NK-92 treated with Interleukin-12 subunit alpha and Interleukin-12 subunit beta, amount 100 ng/mL, for 24 hours (cell line): ENCODE results near the gene MDFI.

Experiments used
- DNase-seq: peaks from one replicate; lab custom pipeline; 2025; lab: John Stamatoyannopoulos, UW

MDFI gene, protein sequence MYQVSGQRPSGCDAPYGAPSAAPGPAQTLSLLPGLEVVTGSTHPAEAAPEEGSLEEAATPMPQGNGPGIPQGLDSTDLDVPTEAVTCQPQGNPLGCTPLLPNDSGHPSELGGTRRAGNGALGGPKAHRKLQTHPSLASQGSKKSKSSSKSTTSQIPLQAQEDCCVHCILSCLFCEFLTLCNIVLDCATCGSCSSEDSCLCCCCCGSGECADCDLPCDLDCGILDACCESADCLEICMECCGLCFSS

DNA sequence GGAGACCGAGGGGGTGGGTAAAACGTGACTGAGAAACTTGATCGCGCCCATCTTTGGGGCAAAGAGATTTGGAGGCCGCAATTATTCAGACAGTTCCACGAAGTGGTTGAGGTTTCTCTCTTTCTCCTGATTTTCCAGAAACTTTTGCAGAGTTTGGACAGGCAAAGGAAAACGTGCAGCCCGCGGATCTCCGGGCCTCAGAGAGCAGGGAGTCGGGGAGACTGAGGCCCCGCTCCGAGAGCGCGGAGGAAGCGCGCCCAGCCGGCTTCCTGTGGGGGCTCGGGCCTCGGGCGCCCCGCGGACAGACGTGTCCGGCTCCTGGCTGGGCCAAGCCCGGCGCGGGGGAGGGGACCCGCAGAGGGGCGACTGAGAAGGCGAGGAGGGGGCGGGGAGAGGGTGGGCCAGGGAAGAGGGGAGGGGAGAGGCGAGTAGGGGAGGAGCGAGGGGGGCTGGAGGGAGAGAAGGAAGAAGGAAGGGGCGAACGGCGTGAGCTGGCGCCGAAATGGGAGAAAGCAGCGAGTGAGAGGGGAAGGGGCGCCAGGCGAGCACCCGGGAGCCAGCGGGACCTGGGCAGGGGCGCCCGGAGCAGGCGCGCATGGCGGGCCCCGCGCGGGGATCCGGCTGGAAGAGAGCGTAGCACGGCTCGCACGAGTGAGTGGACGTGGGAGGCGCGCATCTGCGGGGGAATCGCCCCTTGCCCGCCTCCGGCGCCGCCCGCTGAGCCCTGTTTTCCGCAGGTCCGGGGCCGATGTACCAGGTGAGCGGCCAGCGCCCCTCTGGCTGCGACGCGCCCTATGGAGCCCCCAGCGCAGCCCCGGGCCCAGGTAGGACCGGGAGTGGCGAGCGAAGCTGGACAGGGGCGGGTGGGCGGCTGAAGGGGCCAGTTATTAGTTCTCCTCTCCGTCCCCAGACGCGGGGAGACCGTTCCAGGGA lies at the start of gene MDFI:
Gene MDFI, plus strand, starts transcription at position 467 of the 933 bp plus-strand sequence. Its CDS starts 282 bp downstream, at position 749.
- DNase-seq = no peak

DNA sequence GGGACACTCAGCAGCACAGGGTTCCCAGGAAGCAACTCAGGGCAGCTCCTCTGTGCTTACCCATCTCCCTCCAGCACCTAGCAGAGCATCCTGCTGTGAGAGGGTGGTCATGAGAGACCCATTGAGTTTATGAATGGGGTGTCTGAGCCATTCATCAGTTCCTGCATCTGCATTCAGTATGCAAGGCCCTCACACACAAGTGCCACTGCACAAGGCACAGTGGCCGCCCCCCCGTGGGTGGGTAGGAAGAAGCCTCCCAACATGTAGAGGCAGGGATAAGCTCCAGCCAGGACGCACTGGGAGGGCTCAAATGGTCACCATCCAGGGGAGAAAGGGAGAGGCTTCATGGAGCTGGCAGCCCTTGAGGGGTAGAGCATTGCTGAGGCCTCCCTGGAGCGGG lies 49.0 kb upstream of the MDFI start:
- no peak for DNase-seq

DNA sequence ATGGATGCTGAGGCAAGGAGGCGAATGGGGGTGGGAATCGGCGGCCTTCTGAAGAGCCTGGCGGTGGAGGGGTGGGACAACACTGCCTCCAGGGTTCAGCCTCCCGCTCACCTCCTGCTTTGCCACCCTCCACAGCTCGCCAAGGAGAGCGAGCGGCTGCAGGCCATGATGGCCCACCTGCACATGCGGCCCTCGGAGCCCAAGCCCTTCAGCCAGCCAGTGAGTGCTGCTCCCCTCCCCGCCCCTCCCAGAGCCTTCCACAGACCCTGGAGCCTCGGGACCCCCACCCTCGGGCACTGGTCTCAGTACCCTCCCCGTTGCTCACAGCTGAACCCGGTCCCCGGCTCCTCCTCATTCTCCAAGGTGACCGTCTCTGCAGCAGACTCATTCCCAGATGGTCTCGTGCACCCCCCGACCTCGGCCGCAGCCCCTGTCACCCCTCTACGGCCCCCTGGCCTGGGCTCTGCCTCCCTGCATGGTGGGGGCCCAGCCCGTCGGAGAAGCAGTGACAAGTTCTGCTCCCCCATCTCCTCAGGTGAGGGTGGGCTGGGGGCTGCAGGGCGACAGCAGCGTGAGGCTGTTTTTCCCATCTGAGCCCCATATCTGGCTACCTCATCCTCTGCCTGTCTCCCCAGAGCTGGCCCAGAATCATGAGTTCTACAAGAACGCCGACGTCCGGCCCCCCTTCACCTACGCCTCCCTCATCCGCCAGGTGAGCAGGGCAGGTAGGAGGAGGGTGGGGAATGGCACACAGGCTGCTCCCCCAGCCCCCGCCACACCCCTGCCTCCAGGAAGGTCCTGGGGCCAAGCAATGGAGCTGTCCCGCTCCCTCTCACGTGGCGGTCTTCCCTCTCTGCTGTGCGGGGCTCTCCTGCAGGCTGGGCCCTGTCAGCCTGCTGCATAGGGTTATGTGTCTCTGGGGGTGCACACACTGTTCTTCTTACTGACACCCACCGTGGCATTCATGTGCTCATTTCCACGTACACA lies 48.3 kb upstream of the MDFI start:
- DNase-seq = no peak

DNA sequence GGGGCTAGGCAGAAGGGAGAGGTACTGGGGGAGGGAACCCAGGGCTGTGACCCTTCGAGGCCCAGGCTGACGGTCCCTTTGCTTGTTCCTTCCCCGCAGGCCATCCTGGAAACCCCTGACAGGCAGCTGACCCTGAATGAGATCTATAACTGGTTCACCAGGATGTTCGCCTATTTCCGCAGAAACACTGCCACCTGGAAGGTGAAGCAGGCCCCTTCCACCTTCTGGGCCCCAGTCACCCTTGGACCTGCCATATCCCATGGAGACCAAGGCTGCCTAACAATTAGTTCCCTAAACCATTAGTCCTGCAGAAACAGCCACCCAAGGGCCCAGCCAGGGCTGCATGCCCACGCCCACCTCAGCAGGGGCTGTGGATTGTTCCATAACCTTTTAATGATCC lies 47.1 kb upstream of the MDFI start:
- DNase-seq = no peak

DNA sequence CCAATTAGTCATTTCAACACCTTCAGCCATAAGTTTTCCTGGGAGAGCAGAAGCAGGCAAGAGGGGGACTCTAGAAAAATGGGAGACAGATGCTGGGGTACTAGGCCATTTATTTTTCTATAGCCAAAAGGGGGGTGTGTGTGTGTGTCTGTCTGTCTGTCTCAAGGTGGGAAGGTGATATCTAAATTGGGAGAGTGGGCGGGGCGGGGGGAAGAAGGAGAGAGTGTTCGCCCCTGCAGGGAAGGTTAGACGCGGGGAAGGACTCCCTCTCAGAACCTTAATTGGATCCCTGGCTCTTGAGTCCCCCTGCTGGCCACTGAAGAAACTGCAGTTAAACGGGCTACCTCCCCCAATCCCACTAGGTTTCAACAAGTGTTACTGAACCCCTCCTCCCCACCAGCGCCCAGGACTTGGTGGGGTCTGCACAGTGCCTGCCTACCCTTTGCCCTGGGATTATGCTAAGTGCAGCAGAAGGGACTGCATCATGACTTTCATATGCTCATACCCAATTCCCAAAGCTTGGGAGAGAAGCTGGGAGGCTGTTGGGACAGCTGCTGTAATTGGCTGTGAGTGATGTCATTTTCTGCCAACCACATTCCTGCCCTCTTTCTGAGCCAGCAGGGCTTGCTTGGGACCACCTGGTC lies 46.3 kb upstream of the MDFI start:
- no peak for DNase-seq

DNA sequence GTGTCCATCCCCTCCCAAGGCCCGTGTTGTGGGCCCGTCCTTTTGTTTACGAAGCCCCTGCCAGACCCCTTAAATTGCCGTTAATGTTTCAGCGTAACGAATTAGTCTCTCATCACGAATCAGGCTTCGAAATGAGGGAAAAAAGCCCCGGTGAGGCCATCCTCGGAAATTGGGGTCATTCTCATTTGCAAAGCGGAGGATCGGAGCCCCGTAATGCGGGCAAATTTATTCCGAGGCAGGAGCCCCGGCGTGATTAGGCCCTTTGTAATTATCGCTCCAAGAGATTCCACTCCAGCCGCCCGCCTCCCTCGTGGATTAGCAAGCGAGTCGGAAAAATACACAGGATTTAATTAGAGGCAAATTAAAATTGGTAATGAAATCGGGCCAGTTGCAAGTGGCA lies 44.9 kb upstream of the MDFI start:
- DNase-seq = no peak

DNA sequence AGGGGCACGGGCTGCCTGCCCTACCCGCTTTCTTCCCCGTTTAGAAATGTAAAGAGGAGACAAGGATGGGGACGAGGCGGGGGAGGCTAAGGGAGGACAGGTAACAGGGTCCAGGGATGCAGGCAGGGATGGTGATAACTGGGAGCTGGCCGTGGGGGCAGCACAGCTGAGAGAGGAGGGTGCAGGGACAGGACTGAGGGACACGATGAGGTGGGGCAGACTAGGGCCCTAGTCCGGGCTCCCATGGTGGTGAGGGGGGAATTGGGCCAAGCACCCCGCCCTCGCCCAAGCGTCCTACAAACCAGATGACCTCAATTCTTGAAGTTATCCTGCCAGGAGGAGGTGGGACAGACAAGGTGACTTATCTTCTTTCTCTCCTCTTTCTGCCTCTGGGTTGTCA lies 44.4 kb upstream of the MDFI start:
- no peak for DNase-seq

DNA sequence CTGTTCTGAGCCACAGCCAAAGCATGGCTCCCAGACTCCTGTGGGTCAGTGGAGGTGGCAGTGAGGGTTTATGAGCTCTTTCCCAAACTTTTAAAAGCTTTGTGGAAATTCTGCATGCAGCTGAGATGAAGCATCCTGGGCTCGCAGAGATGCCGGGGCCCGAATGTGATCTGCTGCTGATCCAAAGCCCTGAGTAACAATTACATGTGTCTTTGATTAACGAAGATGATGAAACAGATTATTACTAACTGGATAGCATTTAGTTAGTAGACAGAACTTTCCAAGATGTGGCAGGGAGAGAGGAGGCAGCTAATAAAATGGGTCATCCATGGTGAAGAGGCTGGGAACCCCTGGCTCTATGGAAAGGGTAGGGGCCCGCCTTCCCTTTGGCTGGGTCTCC lies 43.9 kb upstream of the MDFI start:
- DNase-seq = no peak

DNA sequence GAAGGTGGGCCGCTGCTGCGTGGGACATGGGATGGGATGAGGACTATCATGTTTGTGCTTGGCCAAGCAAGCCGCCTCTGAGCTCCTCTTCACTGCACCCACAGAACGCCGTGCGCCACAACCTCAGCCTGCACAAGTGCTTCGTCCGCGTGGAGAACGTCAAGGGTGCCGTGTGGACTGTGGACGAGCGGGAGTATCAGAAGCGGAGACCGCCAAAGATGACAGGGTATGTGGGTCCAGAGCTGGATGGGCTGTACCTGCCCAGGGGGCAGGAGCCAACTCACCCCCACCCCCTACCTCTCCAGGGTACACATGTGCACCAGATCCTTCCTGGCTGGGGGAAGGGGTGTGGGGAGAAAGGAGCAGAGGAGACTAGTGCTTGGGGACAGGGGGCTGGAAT lies 43.5 kb upstream of the MDFI start:
- DNase-seq = no peak

DNA sequence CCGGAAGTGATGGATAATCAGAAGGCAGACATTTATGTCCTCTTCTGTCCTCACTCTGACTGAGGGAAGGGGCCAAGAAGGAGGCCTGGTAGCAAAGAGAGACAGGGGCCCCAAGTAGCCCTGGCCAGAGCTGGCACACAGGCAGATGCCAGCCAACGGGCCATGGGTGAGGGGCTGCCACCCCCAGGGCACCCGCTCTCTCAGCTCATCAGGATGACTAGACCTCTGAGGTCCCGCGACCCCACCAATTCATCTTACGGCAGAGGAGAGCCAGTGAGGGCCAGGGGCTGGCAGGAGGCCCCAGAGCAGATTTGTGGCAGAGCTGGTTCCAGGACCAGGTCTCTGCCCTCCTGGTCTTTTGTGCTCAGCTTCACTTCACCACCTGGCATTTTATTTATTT lies 43.1 kb upstream of the MDFI start:
- DNase-seq = no peak

DNA sequence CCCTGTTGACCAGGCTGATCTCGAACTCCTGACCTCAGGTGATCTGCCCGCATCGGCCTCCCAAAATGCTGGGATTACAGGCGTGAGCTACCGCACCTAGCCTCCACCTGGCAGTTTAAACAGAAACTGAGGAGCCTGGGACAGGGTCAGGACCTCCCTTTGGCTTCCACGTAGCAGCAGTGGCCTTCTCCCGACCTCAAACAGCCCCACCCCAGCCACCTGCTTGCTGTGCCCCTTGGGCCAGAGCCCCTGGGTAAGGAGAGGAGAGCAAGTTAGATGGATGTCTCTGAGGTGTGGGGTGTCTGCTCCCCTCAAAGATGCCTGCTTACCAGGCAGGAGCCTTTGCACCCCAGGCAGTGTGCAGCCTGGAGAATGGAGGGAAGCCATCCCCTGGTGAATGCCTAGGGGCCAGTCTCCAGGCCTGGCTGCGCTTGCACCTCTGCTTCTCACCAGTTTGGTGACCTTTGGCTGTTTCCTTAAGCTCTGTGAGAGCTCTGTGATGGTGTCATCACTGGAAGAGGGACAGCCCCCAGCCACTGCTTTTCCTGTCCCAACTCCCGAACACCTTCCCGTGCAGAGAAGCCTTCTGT lies 42.1 kb upstream of the MDFI start:
- no peak for DNase-seq

DNA sequence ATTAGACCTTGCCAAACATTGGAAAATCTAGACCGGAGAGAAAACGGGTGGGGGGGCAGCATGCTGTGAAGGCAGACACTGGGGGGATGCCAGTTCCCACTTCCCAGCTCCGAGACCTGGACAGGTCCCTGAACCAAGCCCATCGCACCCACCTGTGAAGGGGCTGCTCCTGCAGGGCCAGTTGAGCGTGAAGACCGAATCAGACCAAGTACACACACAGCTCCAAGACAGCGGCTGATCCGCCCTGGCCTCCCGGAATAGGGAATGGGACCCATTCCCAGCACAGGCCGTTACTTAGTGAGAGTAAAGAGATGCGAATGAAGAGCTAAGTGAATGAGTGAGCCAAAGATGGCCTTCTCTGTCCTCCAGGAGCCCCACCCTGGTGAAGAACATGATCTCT lies 41.5 kb upstream of the MDFI start:
- no peak for DNase-seq

DNA sequence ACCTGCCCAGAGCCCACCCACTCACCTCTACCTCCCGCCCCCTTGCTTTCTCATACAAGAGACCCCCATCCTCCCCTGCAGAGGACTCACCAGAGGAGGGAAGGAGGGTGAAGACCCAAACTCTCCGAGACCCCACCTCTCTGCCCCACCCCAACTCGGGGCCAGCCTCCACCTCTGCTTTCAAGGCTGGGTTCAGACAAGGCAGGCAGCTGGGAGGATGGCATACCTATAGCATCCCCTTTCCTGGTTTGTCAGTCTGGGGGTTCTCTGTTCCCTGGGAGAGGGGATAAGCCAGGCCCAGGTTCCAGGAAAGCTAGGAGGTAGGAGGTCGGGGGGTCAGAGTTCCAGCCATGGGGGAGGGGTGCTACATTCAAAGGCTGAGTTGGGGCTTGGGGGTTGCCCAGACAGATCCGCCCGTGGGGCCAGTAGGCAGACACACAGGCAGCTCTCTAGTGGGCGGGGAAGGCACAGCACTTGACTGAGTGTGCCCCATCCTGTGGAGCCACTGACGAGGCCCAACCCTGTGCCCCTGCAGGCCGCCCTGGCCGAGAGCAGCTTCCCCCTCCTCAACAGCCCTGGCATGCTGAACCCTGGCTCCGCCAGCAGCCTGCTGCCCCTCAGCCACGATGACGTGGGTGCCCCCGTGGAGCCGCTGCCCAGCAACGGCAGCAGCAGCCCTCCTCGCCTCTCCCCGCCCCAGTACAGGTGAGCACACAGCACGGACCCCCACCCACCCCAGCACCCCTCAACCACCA lies 40.8 kb upstream of the MDFI start:
- no peak for DNase-seq

DNA sequence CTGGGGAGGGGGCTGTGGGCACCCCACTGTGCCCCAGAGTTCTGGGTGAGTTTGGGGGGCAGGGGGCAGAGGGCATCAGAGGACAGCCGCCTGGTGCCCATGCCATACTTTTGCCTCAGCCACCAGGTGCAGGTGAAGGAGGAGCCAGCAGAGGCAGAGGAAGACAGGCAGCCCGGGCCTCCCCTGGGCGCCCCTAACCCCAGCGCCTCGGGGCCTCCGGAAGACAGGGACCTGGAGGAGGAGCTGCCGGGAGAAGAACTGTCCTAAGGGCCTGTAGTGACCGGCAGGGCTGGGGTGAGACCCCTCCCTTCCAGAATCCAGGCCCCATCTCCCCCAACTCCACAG lies 39.6 kb upstream of the MDFI start:
- DNase-seq = no peak

DNA sequence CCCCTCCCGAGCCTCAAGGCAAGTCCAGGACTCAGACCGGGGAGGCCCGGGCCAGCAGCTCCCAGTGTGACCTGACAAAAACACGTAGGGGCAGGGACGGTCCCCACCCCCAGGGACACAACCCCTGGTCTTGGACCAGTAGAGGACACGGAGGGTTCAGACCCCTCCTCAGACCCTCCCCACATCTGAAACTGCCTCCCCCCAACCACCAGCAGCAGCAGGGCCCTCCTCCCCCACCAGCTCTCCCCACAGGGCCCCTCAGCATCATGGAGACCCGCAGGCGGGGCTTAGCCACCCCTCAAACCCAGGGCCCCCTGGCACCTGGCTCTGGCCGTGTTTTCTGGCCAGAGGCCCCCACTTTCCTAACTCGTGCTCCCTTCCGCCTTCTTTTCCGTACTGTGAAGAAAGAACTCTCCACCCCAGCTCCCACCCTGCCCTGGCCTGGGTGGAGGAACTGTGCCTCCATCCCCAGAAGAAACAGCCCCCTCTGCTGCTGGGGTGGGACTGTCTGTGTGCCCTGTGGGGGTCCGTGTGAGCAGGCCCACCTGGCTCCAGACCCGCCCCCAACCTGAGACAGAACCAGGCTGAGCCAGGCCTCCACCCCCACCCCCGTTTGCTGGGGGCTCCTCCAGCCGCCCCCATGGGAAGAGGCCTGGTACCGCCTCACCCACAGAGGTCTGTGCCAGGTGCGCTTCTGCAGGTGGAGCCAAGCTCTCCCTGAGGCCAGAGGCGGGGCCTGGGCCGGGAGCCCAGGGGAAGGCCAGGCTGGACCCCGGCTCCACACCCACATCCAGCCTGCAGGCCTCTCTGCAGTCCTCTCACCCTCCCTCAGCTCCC lies 39.0 kb upstream of the MDFI start:
- DNase-seq = no peak

DNA sequence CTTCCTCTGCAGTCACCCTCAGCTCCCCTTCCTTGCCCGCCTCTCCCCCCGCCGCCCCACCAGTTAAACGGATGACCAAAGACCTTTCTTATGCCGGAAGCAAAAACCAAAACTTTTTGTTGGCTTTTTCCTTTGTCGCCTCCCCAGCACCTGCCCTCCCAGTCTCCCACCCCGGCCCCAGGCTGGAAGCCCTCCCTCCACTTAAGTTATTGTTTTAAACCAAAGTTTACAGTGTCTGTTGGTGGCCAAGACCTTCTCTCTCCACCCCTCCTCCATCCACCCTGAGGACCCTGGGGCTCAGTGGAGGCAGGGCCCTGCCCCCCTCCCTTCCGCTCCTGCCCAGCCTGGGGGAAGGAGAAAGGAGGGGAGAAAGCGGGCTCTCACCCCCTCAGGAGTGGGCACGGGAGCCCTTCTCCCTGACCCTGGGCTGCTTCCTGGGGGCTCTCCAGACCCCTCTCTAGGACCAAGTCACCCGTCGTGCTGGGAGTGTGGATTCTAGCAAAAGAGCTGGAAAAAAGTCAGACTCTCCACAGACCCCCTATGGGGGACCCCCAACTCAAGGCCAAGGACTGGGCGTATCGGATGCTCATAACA lies 38.3 kb upstream of the MDFI start:
- no peak for DNase-seq

DNA sequence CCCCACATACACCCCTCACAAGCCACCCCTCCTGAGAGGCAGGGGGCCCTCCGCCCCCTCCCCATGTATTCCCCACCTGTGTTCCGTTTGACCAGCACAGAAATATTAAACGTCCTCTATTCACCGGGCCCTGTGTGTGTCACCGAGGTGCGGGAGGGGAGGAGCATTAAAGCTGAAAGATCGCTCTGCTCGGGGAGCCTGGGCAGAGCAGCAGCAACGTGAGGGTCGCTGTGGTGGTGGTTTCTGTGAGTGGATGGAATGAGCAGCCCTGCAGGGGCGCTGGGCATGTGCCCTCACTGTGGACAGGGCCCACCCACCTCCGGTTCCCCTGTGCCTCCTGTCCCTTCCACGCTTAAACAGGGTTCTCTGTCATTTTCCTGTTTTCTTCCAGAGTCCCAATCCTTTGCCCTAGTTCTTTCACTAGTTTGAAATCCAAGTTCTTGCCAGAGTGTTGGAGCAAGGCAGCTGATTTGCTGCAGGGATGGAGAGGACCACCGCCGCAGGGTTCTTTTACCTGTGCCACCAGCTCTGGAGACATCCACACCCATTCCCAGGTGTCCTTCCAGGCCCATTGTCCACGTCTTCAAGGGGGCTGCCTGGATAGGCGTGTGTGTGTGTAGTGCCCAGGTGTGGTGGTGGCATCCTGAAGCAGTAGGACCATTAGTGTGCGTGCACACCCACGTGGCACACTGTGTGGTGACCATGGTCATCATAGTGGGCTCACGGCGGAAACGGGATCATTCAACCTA lies 37.6 kb upstream of the MDFI start:
- no peak for DNase-seq

DNA sequence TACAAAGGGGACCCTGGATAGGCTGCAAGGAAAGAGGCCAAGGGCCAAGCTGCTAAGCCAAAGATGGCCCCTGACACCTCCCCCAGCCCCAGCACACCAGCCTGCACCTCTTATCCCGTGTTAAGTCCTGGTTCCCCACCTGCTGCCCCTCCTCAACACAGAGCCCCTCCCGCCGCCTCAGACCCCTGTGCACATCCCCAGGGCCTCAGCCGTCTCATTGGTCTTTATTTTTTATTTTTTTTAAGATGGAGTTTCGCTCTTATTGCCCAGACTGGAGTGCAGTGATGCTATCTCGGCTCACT lies 37.1 kb upstream of the MDFI start:
- DNase-seq = no peak

DNA sequence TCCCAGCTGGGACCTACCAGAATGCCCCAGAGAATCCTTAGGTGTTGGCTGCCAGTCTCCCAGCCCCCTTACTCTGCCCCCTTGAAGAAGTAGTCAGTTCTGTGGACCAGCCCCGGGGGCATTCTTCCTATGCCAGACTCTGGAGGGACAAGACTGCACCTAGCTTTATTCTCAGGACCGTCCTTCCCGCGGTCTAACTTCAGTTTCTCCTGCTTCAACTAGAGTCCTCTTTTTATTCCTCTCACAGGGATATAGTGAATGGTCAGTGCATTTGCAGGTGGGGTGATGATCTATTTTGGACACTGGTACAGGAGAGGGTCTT lies 35.9 kb upstream of the MDFI start:
- DNase-seq = no peak
